ENCODE results near the gene MGRN1. TPM values are rescaled to one million over a fixed set of nuclear protein-coding genes. Genes with fewer than 3 reads are reported as not detected.

MGRN1 gene
- total RNA-seq, 3 donors from 2014 or later, result 26.7 to 28.5 (median 27.9) TPM

- TF ChIP-seq POLR2AphosphoS5 (IDR thresholded peaks at IDR 0.05) (no peak), POLR2A (IDR thresholded peaks at IDR 0.05) (no peak), CTCF (IDR thresholded peaks at IDR 0.05) (no peak)
- Histone ChIP-seq H3K4me1 (no peaks in the 10 kb centered on the region), H3K27ac (no peak overlapping the region), H3K27me3 (no peaks in the 10 kb centered on the region), H3K36me3 (no peaks in the 10 kb centered on the region), H3K4me3 (no peak overlapping the region), H3K9me3 (no peaks in the 10 kb centered on the region)
- intact Hi-C loops (cut with DNase I; ENCODE audit: low total_unique reads), result no loop called here
- DNase-seq (ENCODE audit: low spot score in 2 of 2), result no peak
These were observed 79.9 kb downstream of the MGRN1 start for GRCh38 chr16:4704491-4704890.

DNA sequence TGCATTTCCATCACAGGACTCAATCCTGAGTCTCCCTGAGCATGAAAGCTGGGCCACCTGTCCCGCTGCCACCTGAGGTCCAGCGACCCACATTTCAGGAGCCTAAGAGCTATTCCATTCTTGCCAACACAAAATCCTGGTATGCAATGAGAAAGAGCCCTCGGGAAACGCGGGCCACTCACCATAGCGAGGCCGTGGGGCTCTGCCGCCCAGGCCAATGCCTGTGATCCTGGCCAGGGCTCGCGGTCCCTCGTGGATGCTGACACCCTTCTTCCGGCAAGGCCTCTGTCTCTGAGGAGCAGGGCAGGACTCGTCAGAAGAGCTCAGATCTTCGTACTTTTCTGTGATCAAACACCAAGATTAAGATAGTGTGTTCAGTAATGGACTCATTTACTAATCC lies 80.3 kb downstream of the MGRN1 start:
- intact Hi-C loops (cut with DNase I; ENCODE audit: low total_unique reads), result no loop called here

GRCh38 chr16:4706871-4707270 lies 82.2 kb downstream of the MGRN1 start:
- DNase-seq (ENCODE audit: low spot score in 2 of 2), result no peak
- no peak overlapping the region for H3K4me3 ChIP-seq
- intact Hi-C loops (cut with DNase I; ENCODE audit: low total_unique reads), result no loop called here
- TF ChIP-seq POLR2AphosphoS5 (IDR thresholded peaks at IDR 0.05) (no peak), CTCF (IDR thresholded peaks at IDR 0.05) (no peak)
- no peaks in the 10 kb centered on the region for H3K27me3 ChIP-seq
- H3K4me1 ChIP-seq, result no peaks in the 10 kb centered on the region
- no peaks in the 10 kb centered on the region for H3K9me3 ChIP-seq
- H3K36me3 ChIP-seq, result no peaks in the 10 kb centered on the region
- H3K27ac ChIP-seq, result no peak overlapping the region

More for the DNA sequence above, 80.3 kb downstream of the MGRN1 start:
- Histone ChIP-seq H3K9me3 (no peaks in the 10 kb centered on the region), H3K27me3 (no peaks in the 10 kb centered on the region), H3K4me1 (no peaks in the 10 kb centered on the region), H3K27ac (no peak overlapping the region), H3K4me3 (no peak overlapping the region), H3K36me3 (no peaks in the 10 kb centered on the region)
- TF ChIP-seq POLR2AphosphoS5 (IDR thresholded peaks at IDR 0.05) (no peak), CTCF (IDR thresholded peaks at IDR 0.05) (no peak), POLR2A (IDR thresholded peaks at IDR 0.05) (no peak)
- no peak for DNase-seq (ENCODE audit: low spot score in 2 of 2)

- Histone ChIP-seq H3K4me1 (no peaks in the 10 kb centered on the region), H3K27ac (no peak overlapping the region), H3K36me3 (peaks cover 5% of the 10 kb centered on the region), H3K27me3 (no peaks in the 10 kb centered on the region), H3K4me3 (no peak overlapping the region), H3K9me3 (no peaks in the 10 kb centered on the region)
- intact Hi-C loops (cut with DNase I; ENCODE audit: low total_unique reads), result no loop called here
- no peak for TF ChIP-seq CTCF (IDR thresholded peaks at IDR 0.05)
- no peak for DNase-seq (ENCODE audit: low spot score in 2 of 2)
These were observed 84.9 kb downstream of the MGRN1 start for GRCh38 chr16:4709481-4709880.

GRCh38 chr16:4713663-4714501 lies 89.3 kb downstream of the MGRN1 start:
- Histone ChIP-seq H3K36me3 (peaks cover 5% of the 10 kb centered on the region), H3K9me3 (no peaks in the 10 kb centered on the region), H3K4me3 (no peak overlapping the region), H3K27ac (no peak overlapping the region), H3K4me1 (no peaks in the 10 kb centered on the region), H3K27me3 (no peaks in the 10 kb centered on the region)
- TF ChIP-seq POLR2AphosphoS5 (IDR thresholded peaks at IDR 0.05), result no peak
- no peak for TF ChIP-seq CTCF (IDR thresholded peaks at IDR 0.05)
- TF ChIP-seq POLR2A (IDR thresholded peaks at IDR 0.05), result no peak
- no peak for DNase-seq (ENCODE audit: low spot score in 2 of 2)
- intact Hi-C loops (cut with DNase I; ENCODE audit: low total_unique reads), result no loop called here
